Measurements from ENCODE around the gene CXorf58. TPM values are rescaled to one million over a fixed set of nuclear protein-coding genes. Genes with fewer than 3 reads are reported as not detected.

Gene CXorf58
- total and polyA plus RNA-seq, 2 of the 13 experiments (the other 11 are each of a cell fraction or from before 2014, with no cell fraction given), result not detected

DNA sequence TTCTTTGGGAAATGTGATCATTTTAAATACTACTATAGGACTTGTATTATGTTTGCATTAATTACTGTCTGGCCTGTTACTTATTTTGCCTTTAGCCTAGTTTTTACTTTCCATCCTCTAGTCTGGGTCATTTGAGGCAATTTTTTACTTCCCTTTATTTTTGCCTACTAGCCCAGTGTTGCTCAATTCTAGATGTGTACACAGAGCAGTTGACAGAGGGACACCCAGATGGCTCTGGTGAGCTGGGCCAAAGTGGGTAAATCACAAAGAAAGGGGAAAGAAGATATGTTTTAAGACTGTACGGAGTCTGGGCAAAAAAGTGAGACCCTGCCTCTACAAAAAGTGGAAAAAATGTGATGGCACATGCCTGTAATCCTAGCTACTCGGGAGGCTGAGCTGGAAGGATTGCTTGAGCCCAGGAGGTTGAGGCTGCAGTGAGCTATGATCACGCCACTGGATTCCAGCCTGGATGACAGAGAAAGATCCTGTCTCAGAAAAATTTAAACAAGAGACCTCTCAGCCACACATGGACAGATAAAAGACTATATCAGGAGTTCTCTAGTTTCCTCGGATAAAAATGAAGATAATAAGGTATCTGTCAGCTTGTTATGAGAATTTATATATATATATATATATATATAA is 35.8 kb upstream of the CXorf58 start (continued):
- TF ChIP-seq TAF15 (IDR thresholded peaks at IDR 0.05; ENCODE audit: low read depth, low read length, poor library complexity, severe bottlenecking) (no peak), RELA (CRISPR knock-in tag; IDR thresholded peaks at IDR 0.05) (no peak)

DNA sequence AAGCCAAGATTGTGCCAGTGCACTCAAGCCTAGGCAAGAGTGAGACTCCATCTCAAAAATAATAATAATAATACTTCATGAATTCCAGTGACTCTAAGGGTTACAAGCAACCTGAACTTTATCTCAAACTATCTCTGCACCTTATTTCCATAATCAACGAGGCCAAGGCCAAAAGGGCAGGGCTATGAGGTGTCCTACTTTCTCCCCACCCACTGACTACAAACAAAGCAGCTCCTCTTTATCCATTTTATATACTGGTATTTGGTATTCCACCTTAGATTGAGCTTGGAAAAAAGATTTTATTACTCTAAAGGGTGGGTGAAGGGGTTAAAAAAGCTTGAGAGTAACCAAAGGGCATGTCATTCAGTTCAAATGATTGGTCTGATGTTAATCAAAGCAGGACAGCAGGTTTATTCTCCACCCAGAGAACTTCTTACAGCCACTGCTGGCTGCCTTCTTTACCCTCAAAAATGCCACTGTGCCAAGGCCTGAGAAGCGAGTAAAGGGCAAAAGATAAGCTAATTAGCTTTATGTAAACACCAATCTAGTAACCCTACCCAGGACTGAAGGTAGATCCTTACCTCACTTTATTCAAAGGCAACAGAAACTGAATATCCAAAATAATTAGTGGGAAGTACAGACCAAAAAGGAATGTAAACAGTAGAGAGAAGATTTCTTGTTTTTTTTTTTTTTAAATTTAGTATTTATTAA is 28.3 kb upstream of the CXorf58 start:
- DNase-seq (ENCODE audit: low spot score) (no peak), ATAC-seq (no peak), FAIRE-seq (no peak)
- Histone ChIP-seq H3K4me1 (ENCODE audit: insufficient read depth, low read length) (peaks cover 16% of the 10 kb centered on the region), H3K4me3 (replicated peaks in 1 of 3; ENCODE audit: insufficient read depth in 1 of 3, low read depth in 2 of 3, low read length in 3 of 3) (no peak overlapping the region), H2AFZ (ENCODE audit: low read length) (no peak overlapping the region), H3K27ac (ENCODE audit: extremely low read length, insufficient read depth, low read length) (no peak overlapping the region), H3K9ac (ENCODE audit: insufficient read depth, low read depth, low read length) (no peak overlapping the region), H3K79me2 (ENCODE audit: insufficient read depth, low read length) (no peaks in the 10 kb centered on the region), H3K36me3 (replicated peaks in 1 of 2; ENCODE audit: control insufficient read depth in 1 of 2, insufficient read depth in 2 of 2, low read length in 2 of 2) (no peaks in the 10 kb centered on the region), H3K9me3 (ENCODE audit: low read length) (no peaks in the 10 kb centered on the region), H3K4me2 (ENCODE audit: low read depth, low read length) (no peak overlapping the region), H4K20me1 (ENCODE audit: insufficient read depth, low read length) (no peaks in the 10 kb centered on the region), H3K27me3 (ENCODE audit: control insufficient read depth in 1 of 2, insufficient read depth in 2 of 2, low read length in 2 of 2) (no peaks in the 10 kb centered on the region)
- TF ChIP-seq, protein P1, sequence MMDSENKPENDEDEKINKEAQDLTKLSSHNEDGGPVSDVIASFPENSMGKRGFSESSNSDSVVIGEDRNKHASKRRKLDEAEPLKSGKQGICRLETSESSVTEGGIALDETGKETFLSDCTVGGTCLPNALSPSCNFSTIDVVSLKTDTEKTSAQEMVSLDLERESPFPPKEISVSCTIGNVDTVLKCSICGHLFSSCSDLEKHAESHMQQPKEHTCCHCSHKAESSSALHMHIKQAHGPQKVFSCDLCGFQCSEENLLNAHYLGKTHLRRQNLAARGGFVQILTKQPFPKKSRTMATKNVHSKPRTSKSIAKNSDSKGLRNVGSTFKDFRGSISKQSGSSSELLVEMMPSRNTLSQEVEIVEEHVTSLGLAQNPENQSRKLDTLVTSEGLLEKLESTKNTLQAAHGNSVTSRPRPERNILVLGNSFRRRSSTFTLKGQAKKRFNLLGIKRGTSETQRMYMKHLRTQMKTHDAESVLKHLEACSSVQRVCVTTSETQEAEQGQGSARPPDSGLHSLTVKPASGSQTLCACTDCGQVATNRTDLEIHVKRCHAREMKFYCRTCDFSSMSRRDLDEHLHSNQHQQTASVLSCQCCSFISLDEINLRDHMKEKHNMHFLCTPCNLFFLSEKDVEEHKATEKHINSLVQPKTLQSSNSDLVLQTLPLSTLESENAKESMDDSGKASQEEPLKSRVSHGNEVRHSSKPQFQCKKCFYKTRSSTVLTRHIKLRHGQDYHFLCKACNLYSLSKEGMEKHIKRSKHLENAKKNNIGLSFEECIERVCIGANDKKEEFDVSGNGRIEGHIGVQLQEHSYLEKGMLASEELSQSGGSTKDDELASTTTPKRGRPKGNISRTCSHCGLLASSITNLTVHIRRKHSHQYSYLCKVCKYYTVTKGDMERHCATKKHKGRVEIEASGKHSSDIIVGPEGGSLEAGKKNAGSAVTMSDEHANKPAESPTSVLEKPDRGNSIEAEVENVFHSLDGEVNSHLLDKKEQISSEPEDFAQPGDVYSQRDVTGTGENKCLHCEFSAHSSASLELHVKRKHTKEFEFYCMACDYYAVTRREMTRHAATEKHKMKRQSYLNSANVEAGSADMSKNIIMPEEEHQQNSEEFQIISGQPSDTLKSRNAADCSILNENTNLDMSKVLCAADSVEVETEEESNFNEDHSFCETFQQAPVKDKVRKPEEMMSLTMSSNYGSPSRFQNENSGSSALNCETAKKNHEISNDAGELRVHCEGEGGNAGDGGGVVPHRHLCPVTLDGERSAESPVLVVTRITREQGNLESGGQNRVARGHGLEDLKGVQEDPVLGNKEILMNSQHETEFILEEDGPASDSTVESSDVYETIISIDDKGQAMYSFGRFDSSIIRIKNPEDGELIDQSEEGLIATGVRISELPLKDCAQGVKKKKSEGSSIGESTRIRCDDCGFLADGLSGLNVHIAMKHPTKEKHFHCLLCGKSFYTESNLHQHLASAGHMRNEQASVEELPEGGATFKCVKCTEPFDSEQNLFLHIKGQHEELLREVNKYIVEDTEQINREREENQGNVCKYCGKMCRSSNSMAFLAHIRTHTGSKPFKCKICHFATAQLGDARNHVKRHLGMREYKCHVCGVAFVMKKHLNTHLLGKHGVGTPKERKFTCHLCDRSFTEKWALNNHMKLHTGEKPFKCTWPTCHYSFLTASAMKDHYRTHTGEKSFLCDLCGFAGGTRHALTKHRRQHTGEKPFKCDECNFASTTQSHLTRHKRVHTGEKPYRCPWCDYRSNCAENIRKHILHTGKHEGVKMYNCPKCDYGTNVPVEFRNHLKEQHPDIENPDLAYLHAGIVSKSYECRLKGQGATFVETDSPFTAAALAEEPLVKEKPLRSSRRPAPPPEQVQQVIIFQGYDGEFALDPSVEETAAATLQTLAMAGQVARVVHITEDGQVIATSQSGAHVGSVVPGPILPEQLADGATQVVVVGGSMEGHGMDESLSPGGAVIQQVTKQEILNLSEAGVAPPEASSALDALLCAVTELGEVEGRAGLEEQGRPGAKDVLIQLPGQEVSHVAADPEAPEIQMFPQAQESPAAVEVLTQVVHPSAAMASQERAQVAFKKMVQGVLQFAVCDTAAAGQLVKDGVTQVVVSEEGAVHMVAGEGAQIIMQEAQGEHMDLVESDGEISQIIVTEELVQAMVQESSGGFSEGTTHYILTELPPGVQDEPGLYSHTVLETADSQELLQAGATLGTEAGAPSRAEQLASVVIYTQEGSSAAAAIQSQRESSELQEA (CRISPR knock-in tag; IDR thresholded peaks at IDR 0.05; ENCODE audit: not compliant biosample characterization), result no peak
- TF ChIP-seq ZNF652 (CRISPR knock-in tag; IDR thresholded peaks at IDR 0.05; ENCODE audit: borderline replicate concordance, low read depth), result 0 out of 2 replicates have a peak, but pooled peaks have one; percentile 27
- CTCF ChIA-PET (ENCODE audit: low intra/inter-chr PET ratio, low total read pairs), result no interaction called here
- intact Hi-C loops (cut with micrococcal nuclease; ENCODE audit: unreplicated experiment) (no loop called here), in situ Hi-C loops (cut with HindIII; ENCODE audit: extremely low pct_ligation_motif_present, low pct_unique_long_range_greater_than_20kb) (no loop called here)
- BruUV-seq (replicated peaks), result no TSS peak
- 49% methylated on average over 2 of the region's 2 CpGs for WGBS (ENCODE audit: low lambda C conversion rate)
- POLR2A ChIA-PET, result interaction anchor here (1.8 kb wide), 1 partner anchor 97 kb away, joined by 8 read pairs; the partner anchor contains the start of gene SAT1
